Retina (tissue), 1 donor: Measurements from ENCODE around the gene C9orf78.

Experiments
- DNase-seq: peaks from one replicate; pipeline ENCODE4 v3.0.0-alpha.2; 2016

Gene C9orf78

GRCh38 chr9:129867136-129868022 lies 32.3 kb upstream of the C9orf78 start:
- DNase-seq: no peak

DNA sequence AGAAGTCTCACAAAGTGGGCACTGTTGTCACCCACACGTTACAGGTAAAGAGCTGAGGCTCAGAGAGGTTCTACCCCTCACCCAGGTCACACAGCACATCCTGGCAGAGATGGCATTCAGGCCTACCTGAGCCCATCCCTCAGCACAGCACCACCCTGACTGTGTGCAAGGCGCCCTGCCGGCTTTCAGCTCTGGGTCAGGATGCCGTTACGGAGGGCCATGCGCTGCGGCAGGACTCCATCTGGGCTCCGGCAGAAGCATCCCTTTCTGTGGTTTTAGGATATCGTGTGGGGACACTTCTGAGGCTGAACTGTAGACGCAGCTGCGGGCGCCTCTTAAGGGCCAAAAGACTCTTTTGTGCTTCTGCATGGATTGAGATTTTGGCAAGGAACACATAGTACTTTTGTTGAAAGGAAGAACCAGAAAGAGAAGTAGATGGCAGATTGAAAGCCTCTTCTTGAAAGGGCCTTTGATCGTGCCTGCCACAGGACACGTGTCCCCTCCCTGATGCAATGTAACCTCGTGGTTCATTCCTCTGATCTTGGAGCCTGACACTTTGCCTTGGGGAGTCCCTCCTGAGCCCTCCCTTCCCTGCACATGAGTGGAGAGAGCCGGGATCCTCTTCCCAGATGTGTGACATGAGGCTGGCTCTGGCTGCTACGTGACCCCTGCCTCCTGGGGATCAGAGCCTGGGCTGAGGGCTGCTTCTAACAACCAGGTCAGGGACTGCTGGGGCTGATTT lies 31.5 kb upstream of the C9orf78 start:
- no peak for DNase-seq

DNA sequence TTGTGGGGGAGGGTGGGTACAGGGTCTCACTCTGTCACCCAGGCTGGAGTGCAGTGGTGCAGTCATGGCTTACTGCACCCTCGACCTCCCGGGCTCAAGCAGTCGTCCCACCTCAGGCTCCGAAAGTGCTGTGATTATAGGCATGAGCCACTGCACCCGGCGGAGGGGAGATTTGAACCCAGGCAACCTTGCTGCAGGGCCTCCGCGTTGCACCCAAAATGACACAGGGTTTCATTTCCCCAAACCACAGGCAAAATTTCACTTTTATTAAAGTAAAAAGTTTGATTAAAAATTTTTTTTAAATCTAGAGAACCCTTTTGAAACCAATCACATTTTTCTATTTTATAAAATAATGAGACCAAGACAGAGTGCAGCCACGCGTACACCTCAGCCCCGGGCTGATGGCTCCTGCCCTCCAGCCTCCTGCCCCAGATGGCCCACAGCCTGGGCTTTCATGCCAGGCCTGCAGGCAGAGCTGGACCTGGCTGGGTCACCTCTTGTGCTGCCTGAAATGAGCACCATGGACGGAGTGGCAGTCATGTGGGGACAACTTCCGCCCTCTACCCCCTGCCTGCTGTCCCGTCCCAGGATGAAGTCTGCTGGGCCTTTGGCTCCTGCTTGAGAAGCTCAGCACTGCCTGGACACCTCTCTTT lies 30.7 kb upstream of the C9orf78 start:
- no peak for DNase-seq

GRCh38 chr9:129864991-129865647 lies 30.0 kb upstream of the C9orf78 start:
- DNase-seq: no peak

GRCh38 chr9:129863059-129863690 lies 28.1 kb upstream of the C9orf78 start:
- no peak for DNase-seq

DNA sequence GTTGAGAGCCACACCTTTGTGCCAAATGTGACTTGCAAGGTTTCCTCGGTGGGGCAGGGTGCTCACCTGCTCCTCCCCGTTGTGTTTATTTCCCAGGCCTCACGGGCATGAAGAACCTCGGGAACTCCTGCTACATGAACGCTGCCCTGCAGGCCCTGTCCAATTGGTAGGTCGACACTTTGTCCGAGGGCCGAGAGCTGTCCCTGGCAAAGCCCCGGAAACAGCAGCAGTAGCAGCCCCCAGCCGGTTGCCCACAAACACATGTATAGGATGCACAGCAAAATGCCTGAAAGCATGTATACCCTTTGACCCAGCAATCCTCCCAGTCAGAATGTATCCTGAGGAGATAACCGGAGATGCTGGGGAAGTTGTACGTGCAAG lies 26.4 kb upstream of the C9orf78 start:
- no peak for DNase-seq

DNA sequence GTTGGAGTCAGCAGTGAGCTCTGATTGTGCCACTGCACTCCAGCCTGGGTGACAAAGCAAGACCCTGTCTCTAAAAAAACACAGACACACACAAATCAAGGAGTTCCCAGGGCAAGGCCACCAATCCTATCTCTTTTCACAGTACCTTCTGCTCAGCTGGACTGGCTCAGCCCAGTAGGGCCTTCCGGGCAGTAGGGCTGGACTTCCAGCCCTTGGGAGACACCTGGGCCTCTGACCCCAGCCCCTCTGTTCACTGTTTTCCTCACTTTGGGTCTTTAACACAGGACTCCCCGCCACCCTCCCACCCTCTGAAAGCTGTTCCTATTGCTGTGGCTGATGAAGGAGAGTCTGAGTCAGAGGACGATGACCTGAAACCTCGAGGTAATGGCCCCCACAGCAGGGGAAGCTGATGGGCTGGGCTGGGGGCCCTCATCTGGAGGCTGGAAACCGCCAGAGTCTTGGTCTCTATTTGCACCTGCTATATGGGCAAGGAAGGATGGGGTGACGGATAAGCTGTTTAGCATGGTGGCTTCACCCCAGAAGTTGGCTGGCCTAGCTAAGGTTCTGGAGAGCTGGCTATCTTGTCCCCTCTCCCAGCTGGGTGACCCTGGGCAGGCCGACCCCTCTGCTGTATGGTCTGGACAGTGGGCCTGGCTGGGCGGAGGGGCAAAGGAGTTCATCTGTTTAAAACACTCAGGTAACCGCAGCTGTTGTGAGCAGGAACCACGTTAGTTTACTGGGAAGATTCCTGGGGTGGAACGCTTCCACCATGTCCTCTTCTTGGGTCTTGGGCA lies 25.8 kb upstream of the C9orf78 start:
- DNase-seq: no peak

GRCh38 chr9:129858167-129858962 lies 23.3 kb upstream of the C9orf78 start:
- no peak for DNase-seq

GRCh38 chr9:129857207-129857606 lies 22.1 kb upstream of the C9orf78 start:
- DNase-seq: no peak

GRCh38 chr9:129854588-129855110 lies 19.6 kb upstream of the C9orf78 start:
- DNase-seq: no peak

DNA sequence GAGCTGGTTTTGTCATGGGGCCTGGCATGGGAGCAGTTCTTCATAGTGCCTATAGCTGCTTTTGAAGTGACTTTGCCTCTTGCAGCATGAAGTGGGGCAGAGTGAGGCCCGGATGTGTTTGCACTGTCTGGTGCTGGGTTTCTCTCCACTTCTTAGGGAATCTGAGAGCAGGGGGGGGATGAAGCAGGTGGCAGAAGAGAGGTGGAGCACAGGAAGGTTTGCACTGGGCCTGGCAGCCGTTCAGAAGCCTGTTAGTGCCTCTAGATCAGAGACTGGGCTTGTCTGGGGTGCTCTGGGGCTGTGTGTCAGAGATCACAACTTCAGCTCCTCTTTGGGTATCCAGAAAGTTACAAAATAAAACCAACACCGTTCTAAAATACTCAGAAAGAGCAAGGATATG lies 18.5 kb upstream of the C9orf78 start:
- no peak for DNase-seq

- no peak for DNase-seq
Observed at GRCh38 chr9:129852579-129852978, 17.5 kb upstream of the C9orf78 start.

DNA sequence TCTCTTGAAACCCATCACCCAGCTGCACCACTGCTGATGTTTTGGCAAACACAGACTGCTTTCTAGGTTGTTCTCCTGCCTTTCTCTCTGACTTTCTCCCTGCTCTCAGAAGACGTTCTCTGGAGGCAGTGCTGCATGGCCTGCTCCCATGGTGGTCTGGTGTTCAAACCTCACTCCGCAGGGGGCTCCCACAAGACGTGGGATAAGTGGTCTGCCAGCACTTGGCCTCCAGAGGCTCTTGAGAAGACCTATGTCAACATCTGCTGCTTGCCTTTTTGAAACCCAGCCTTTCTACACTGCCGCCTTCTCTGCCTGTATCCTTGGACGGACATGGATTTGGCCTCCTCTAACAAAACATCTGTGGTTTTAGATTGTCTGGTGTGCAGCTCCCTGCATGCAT lies 16.7 kb upstream of the C9orf78 start:
- no peak for DNase-seq

- DNase-seq: no peak
Observed at GRCh38 chr9:129850821-129851550, 15.9 kb upstream of the C9orf78 start.

- no peak for DNase-seq
Observed at GRCh38 chr9:129849901-129850300, 14.8 kb upstream of the C9orf78 start.

- DNase-seq: no peak
Observed at GRCh38 chr9:129848712-129849441, 13.8 kb upstream of the C9orf78 start.

DNA sequence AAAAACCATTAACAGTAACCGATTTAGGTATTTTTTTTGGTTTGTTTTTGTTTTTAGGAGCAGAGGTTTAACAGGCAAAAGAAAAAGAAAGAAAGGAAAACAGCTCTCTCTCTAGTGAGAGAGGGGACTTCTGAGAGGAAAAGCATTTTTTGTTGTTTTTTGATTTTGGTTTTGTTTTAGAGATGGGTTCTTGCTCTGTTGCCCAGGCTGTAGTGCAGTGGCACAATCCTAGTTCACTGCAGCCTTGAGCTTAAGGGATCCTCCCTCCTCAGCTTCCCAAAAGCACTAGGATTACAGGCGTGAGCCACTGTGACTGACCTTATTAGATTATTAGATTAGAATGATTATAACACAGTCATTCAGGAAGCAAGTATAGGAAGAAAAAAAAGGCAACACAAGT lies 10.3 kb upstream of the C9orf78 start:
- no peak for DNase-seq

GRCh38 chr9:129841071-129841470 lies 6.0 kb upstream of the C9orf78 start:
- DNase-seq: no peak

- DNase-seq: no peak
Observed at GRCh38 chr9:129840034-129840433, 5.0 kb upstream of the C9orf78 start.
